BJ (cell line): ENCODE data around the gene TEX14. TPM values are rescaled to one million over a fixed set of nuclear protein-coding genes. Genes with fewer than 3 reads are reported as not detected.

Experiments
- CTCF ChIA-PET: fragments of 350-600 bp; formaldehyde crosslinking; extraction: SDS; loops from one replicate; lab custom pipeline; 2021; ENCODE audit warnings: antibody characterized with exemption, inconsistent platforms; lab: Yijun Ruan, JAX
- POLR2A ChIA-PET: fragments of 300-600 bp; sonication (Branson Sonifier 250); formaldehyde crosslinking; extraction: SDS; loops from one replicate; lab custom pipeline; 2021; ENCODE audit warnings: antibody characterized with exemption; lab: Charles Lee
- DNase-seq: peaks from one replicate; pipeline ENCODE4 v3.0.0-alpha.2; 2011; ENCODE audit warnings: low read depth
- H3K27me3 ChIP-seq: 2 replicates; pipeline ENCODE4 v1.6.0; 2011; ENCODE audit warnings: low read length; ENCODE audit not compliant: control insufficient read depth, insufficient read depth
- H3K36me3 ChIP-seq: 2 replicates; pipeline ENCODE4 v1.5.1; 2011; ENCODE audit warnings: low read length; ENCODE audit not compliant: control insufficient read depth, insufficient read depth
- H3K4me3 ChIP-seq: 2 replicates; pipeline ENCODE4 v1.5.1; 2011; ENCODE audit warnings: low read depth, mild to moderate bottlenecking, control low read depth, low read length
- CTCF ChIP-seq: IDR thresholded peaks from 2 replicates; pipeline ENCODE4 v1.5.1; 2011; ENCODE audit warnings: low read depth, mild to moderate bottlenecking, control low read depth, inconsistent platforms, low read length, moderate library complexity; ENCODE audit not compliant: insufficient read depth
- polyA plus RNA-seq: library from polyadenylated mRNA; depleted of rRNA; stranded (reverse); fragments of >200 nt; gene quantifications from 2 replicates; pipeline ENCODE4 v1.2.3, GENCODE V29; 2011; rRNA removed
- small RNA-seq: library from RNA; depleted of rRNA; stranded (forward); fragments of <200 nt; gene quantifications from one replicate; pipeline ENCODE3, GENCODE V24; 2012; ENCODE audit warnings: low replicate concordance, low read depth; ENCODE audit not compliant: insufficient read length

Gene TEX14
- polyA plus RNA-seq, 1 experiment = 0.02 TPM

GRCh38 chr17:58513267-58513964 is 178.4 kb downstream of the TEX14 start:
- DNase-seq = no peak
- H3K4me3 ChIP-seq = peak overlapping the region; percentile 56

GRCh38 chr17:58510075-58510474 is 181.8 kb downstream of the TEX14 start:
- no peak for TF ChIP-seq CTCF
- CTCF ChIA-PET = no interaction called here

More at GRCh38 chr17:58513267-58513964, 178.4 kb downstream of the TEX14 start:
- POLR2A ChIA-PET = interaction anchor here (0.6 kb wide), 1 partner anchor 16 kb away, joined by 4 read pairs; no protein-coding TSS in a partner anchor
- TF ChIP-seq CTCF = no peak
- Histone ChIP-seq H3K27me3 (no peaks in the 10 kb centered on the region), H3K36me3 (peaks cover 12% of the 10 kb centered on the region)
- CTCF ChIA-PET = interaction anchor here (0.6 kb wide), 1 partner anchor 989 kb away, joined by 3 read pairs; no protein-coding TSS in a partner anchor

GRCh38 chr17:58508341-58509067 is 183.3 kb downstream of the TEX14 start:
- H3K4me3 ChIP-seq = no peak overlapping the region
- no peaks in the 10 kb centered on the region for H3K27me3 ChIP-seq
- CTCF ChIA-PET = interaction anchor here (0.6 kb wide), 1 partner anchor 202 kb away, joined by 5 read pairs; no protein-coding TSS in a partner anchor
- H3K36me3 ChIP-seq = peaks cover 31% of the 10 kb centered on the region
- no peak for DNase-seq
- no peak for TF ChIP-seq CTCF
- POLR2A ChIA-PET = no interaction called here

More at GRCh38 chr17:58510075-58510474, 181.8 kb downstream of the TEX14 start:
- DNase-seq = no peak
- Histone ChIP-seq H3K4me3 (no peak overlapping the region), H3K27me3 (no peaks in the 10 kb centered on the region), H3K36me3 (peaks cover 27% of the 10 kb centered on the region)
- POLR2A ChIA-PET = no interaction called here

- ChIA-PET POLR2A (no interaction called here), CTCF (no interaction called here)
- H3K4me3 ChIP-seq = no peak overlapping the region
- H3K36me3 ChIP-seq = peaks cover 32% of the 10 kb centered on the region
- no peak for TF ChIP-seq CTCF
- no peaks in the 10 kb centered on the region for H3K27me3 ChIP-seq
- no peak for DNase-seq
These were observed 184.7 kb downstream of the TEX14 start for GRCh38 chr17:58507123-58507634.

Small RNA genes lying within 50 kb of the gene (small RNA-seq; reads per million reads assigned to genes)
- gene AC011195.1 (not detected), gene RF00012 (not detected), gene RNU1-108P (not detected), gene RNU1-52P (not detected), gene RNU1-85P (2.1 reads per million, percentile 10 among the genes with 10 or more reads in this experiment)

Other genes starting within 250 kb of the TEX14 start
- not detected in 2 replicates for gene HSF5, start 203.6 kb downstream of the TEX14 start, polyA plus RNA-seq
- gene MTMR4, start 177.4 kb downstream of the TEX14 start, polyA plus RNA-seq = 19.5 and 35.2 TPM in 2 replicates
- gene RAD51C, start 557 bp upstream of the TEX14 start, polyA plus RNA-seq = 15.0 and 30.6 TPM in 2 replicates
- gene PPM1E, start 63.8 kb upstream of the TEX14 start, polyA plus RNA-seq = 0.02 and 0.04 TPM in 2 replicates